NCI-H1694 treated with DMSO at 0.1 percent for 48 hours (cell line): ENCODE results near the gene EEF1AKMT4.
A peak's percentile ranks its signal among the peaks of the same experiment; 100 is the strongest.
"Not testable (repeated sequence)": the region's sequence is repeated elsewhere in the genome, so short reads cannot be mapped to it uniquely, and the experiment has no call there.

Experiments used
- DNase-seq: peaks from one replicate; lab custom pipeline; 2025; lab: John Stamatoyannopoulos, UW

EEF1AKMT4 gene

GRCh38 chr3:184260724-184261269 lies 11.3 kb downstream of the EEF1AKMT4 start:
- DNase-seq, result no peak

GRCh38 chr3:184261270-184261853 lies 11.9 kb downstream of the EEF1AKMT4 start, which contains the start of gene CAMK2N2:
CAMK2N2 (minus strand) TSS chr3:184261553; CDS start chr3:184261285, 268 bp downstream.
- DNase-seq, result peak; percentile 92

DNA sequence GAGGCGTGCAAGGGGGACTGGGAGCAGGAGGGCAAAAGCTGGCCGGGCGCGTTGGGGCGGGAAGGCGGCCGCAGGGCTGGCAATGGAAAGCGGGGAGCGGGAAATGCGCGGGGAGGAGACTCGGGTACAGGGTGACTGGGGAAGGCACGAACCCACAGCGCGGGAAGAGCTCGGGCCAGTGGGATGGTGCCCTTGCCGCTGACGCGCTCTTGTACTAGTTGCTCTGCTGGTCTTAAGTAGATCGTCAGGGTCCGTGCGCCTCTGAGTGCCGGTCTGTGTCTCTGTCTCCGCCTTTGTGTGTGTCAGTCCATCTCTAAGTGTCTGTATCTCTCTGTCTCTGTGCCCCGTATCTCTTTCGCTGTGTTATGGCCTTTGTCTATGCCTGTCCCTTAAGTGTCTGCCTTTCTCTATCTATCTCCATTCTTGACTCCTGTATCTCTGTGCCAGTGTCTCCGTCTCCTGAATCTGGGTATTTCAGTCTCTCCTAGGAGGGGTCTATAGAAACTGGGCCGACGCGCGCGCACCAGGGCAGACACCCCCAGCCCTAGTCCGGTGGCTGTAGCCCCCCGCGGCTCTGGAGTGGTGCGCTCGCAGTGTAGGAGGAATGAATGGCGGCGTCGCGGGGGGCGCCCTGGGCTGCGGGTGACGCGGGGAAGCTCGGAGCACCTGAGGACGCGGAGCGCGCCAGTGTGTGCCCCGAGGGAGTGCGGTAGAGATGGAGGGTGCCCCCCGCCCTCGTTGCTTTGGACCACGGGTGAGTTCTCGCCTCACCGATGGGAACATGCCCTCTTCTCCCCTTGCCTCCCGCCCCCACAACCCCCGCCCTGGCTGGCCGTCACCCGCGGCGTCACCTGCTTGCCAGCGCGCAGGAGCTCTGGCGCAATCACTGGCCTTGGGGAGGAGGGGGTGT lies 12.6 kb downstream of the EEF1AKMT4 start:
- peak; percentile 64 for DNase-seq

GRCh38 chr3:184262764-184263179 lies 13.3 kb downstream of the EEF1AKMT4 start:
- peak; percentile 4 for DNase-seq

GRCh38 chr3:184267249-184267648 lies 17.8 kb downstream of the EEF1AKMT4 start:
- DNase-seq, result not testable (repeated sequence)

DNA sequence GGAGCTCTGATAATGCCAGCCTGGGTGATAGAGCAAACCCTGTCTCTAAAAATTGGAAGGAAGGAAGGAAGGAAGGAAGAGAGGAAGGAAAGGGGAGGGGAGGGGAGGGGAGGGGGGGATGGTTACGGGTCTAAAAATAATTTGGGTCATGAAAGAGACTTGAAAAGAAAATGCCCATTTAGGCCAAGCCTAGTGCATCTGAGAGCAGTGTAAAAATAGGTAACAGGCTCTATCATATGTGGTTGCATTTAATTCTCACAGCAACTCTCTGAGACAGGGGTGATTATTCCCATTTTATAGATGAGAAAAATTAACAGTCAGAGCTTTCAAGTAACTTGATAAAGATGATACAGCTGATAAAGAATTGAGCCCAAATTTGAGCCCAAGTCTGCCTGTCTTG lies 22.8 kb downstream of the EEF1AKMT4 start:
- DNase-seq, result no peak

DNA sequence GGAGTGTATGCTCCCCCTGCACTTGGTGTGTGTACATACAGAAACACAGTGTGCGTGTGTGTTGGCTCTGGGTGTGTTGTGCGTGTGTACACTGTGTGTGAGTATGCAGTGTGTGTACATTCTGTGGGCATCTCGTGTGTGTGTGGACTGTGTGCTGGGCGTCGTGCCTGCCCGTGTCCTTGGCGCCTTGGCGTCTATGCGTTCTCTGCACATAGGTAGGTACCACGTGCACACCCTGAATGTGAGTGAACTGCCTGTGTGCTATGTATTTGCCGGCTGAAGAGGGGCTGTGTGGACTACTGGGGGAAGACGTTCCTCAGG lies 25.9 kb downstream of the EEF1AKMT4 start:
- no peak for DNase-seq

DNA sequence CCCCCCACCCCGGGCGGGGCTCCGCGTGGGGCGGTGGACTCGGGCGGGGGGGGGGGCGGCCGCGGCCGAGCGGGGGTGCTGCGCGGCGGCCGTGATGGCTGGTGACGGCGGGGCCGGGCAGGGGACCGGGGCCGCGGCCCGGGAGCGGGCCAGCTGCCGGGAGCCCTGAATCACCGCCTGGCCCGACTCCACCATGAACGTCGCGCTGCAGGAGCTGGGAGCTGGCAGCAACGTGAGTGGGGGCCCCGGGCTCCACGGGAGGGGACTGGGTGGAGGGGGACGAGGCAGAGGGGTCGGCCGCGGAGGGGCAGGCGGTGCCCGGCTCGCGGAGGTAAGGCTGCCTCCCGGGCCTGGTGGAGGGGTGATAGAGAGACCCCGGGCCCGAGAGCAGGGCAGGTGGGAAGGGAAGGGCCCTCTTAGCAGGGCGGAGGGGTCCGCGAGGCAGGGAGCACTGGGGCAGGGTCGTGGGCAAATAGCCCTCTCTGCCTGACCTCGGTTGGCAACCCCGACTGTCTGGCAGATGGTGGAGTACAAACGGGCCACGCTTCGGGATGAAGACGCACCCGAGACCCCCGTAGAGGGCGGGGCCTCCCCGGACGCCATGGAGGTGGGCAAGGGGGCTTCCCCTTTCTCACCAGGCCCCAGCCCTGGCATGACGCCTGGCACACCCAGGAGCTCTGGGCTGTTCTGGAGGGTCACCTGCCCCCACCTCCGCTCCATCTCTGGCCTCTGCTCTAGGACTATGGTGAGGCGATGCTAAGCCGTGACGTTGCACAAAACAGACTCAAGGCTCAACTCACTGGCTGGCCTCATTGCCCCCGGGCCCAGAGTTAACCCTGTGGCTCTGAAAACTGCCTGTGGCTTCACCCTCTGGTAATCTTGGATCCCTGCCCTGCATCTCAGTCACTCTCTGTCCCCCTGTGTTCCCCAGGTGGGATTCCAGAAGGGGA lies 26.8 kb downstream of the EEF1AKMT4 start, which contains the start of gene ECE2:
TSS of gene ECE2 (plus strand) at position 62 of the 950 bp plus-strand sequence. CDS start at position 194, 132 bp downstream.
- no peak for DNase-seq

DNA sequence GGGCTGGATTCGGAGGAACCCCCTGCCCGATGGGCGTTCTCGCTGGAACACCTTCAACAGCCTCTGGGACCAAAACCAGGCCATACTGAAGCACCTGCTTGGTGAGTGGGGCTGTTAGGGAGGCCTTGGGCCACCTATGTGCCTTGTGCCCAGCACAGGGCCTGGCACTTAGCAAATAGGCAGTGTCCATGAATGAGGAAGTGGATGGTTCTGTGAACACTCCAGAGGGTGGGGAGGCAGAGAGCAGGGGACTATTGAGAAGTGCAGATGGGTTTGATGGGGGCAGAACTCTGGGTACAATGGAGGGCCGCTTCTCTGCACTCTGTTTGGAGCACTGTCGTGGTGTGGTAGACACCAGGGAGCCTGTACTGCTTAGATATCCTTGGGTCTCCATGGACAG lies 27.9 kb downstream of the EEF1AKMT4 start:
- no peak for DNase-seq

GRCh38 chr3:184282941-184283340 lies 33.5 kb downstream of the EEF1AKMT4 start:
- no peak for DNase-seq

DNA sequence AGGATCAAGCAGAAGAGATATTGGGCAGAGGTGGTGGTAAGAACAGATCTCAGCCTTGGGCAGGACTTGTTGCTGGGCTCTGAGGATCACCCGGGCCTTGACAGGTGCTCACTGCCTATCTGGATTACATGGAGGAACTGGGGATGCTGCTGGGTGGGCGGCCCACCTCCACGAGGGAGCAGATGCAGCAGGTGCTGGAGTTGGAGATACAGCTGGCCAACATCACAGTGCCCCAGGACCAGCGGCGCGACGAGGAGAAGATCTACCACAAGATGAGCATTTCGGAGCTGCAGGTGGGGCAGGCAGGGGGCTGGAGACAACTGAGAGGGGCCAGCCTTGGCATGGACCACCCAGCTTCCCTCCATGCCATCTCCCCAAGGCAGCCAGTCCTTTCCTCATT lies 34.2 kb downstream of the EEF1AKMT4 start:
- DNase-seq, result no peak

- DNase-seq, result peak; percentile 83
Observed at GRCh38 chr3:184284696-184285095, 35.2 kb downstream of the EEF1AKMT4 start.

GRCh38 chr3:184289426-184289938 lies 40.0 kb downstream of the EEF1AKMT4 start:
- DNase-seq, result peak; percentile 83

- no peak for DNase-seq
Observed at GRCh38 chr3:184290331-184290730, 40.9 kb downstream of the EEF1AKMT4 start.

GRCh38 chr3:184291044-184291737 lies 41.7 kb downstream of the EEF1AKMT4 start:
- no peak for DNase-seq

DNA sequence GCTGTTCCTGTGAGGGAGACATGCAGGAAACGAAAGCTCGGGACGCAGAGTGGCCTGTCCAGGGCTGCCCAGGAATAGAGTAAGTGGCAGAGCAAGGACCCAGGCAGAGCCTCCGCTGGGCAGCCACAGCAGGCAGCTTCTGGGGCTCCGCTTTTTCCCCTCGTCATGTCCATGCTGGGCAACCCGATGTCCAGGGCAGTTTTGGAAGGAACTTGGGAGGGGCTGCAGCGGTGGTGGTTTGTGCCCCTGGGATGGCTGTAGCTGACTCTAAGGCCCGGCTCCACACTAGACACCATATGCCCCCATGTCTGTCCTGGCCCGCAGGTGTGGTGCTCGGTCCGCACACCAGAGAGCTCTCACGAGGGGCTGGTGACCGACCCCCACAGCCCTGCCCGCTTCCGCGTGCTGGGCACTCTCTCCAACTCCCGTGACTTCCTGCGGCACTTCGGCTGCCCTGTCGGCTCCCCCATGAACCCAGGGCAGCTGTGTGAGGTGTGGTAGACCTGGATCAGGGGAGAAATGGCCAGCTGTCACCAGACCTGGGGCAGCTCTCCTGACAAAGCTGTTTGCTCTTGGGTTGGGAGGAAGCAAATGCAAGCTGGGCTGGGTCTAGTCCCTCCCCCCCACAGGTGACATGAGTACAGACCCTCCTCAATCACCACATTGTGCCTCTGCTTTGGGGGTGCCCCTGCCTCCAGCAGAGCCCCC lies 42.4 kb downstream of the EEF1AKMT4 start:
- DNase-seq, result no peak

- DNase-seq, result no peak
Observed at GRCh38 chr3:184295771-184296170, 46.3 kb downstream of the EEF1AKMT4 start.

GRCh38 chr3:184296616-184297015 lies 47.1 kb downstream of the EEF1AKMT4 start:
- DNase-seq, result no peak

GRCh38 chr3:184298759-184299487 lies 49.5 kb downstream of the EEF1AKMT4 start, which contains the start of gene PSMD2:
PSMD2 (plus strand) TSS chr3:184299241; CDS start chr3:184299267, 26 bp downstream.
- DNase-seq, result peak; percentile 92
